Measurements from ENCODE around the gene SHCBP1. TPM values are rescaled to one million over a fixed set of nuclear protein-coding genes. Genes with fewer than 3 reads are reported as not detected.

SHCBP1 gene
- total and polyA plus RNA-seq, 10 of the 15 experiments (the other 5 are each of a cell fraction or from before 2014, with no cell fraction given), result 9.5 to 73.3 (median 30.2) TPM

DNA sequence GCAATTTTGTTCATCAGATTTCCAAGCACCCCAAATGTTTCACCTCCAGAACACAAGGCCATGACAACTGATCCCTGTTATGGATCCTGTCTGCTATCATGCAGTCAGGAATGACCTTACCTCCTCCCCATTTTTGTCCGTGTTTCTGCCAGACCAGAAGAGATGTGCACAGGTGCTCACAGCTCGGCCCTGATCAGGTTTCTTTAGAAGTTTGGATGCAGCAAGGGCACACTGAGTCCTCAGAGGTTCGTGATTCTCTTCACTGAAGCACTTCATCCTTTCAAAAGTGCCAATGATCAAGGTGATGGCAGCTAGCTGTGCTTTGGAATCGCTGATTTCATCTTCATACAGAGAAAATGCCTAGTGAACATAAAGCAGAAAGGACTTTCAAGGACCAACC, 40.9 kb upstream of the SHCBP1 start:
- ChIA-PET POLR2A (no interaction called here), RAD21 (ENCODE audit: unreplicated experiment) (interaction anchor here (1.0 kb wide), 1 partner anchor 13 kb away, joined by 3 read pairs; no protein-coding TSS in a partner anchor), CTCF (interaction anchor here (3.2 kb wide), 1 partner anchor 12 kb away, joined by 16 read pairs; no protein-coding TSS in a partner anchor), SMC1A (ENCODE audit: uncharacterized antibody, unreplicated experiment) (interaction anchor here (0.6 kb wide), 1 partner anchor 57 kb away, joined by 4 read pairs; no protein-coding TSS in a partner anchor)
- TF ChIP-seq, protein P1, sequence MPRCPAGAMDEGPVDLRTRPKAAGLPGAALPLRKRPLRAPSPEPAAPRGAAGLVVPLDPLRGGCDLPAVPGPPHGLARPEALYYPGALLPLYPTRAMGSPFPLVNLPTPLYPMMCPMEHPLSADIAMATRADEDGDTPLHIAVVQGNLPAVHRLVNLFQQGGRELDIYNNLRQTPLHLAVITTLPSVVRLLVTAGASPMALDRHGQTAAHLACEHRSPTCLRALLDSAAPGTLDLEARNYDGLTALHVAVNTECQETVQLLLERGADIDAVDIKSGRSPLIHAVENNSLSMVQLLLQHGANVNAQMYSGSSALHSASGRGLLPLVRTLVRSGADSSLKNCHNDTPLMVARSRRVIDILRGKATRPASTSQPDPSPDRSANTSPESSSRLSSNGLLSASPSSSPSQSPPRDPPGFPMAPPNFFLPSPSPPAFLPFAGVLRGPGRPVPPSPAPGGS (IDR thresholded peaks at IDR 0.05; ENCODE audit: borderline replicate concordance, insufficient read depth, low read depth, low read length, poor library complexity, severe bottlenecking), result no peak
- TF ChIP-seq LARP7 (IDR thresholded peaks at IDR 0.05), result no peak
- no peak for TF ChIP-seq POLR2AphosphoS2 (IDR thresholded peaks at IDR 0.05; ENCODE audit: low read depth, low read length)
- TF ChIP-seq, protein P2, sequence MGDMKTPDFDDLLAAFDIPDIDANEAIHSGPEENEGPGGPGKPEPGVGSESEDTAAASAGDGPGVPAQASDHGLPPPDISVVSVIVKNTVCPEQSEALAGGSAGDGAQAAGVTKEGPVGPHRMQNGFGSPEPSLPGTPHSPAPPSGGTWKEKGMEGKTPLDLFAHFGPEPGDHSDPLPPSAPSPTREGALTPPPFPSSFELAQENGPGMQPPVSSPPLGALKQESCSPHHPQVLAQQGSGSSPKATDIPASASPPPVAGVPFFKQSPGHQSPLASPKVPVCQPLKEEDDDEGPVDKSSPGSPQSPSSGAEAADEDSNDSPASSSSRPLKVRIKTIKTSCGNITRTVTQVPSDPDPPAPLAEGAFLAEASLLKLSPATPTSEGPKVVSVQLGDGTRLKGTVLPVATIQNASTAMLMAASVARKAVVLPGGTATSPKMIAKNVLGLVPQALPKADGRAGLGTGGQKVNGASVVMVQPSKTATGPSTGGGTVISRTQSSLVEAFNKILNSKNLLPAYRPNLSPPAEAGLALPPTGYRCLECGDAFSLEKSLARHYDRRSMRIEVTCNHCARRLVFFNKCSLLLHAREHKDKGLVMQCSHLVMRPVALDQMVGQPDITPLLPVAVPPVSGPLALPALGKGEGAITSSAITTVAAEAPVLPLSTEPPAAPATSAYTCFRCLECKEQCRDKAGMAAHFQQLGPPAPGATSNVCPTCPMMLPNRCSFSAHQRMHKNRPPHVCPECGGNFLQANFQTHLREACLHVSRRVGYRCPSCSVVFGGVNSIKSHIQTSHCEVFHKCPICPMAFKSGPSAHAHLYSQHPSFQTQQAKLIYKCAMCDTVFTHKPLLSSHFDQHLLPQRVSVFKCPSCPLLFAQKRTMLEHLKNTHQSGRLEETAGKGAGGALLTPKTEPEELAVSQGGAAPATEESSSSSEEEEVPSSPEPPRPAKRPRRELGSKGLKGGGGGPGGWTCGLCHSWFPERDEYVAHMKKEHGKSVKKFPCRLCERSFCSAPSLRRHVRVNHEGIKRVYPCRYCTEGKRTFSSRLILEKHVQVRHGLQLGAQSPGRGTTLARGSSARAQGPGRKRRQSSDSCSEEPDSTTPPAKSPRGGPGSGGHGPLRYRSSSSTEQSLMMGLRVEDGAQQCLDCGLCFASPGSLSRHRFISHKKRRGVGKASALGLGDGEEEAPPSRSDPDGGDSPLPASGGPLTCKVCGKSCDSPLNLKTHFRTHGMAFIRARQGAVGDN (IDR thresholded peaks at IDR 0.05), result no peak
- TF ChIP-seq, protein P3, sequence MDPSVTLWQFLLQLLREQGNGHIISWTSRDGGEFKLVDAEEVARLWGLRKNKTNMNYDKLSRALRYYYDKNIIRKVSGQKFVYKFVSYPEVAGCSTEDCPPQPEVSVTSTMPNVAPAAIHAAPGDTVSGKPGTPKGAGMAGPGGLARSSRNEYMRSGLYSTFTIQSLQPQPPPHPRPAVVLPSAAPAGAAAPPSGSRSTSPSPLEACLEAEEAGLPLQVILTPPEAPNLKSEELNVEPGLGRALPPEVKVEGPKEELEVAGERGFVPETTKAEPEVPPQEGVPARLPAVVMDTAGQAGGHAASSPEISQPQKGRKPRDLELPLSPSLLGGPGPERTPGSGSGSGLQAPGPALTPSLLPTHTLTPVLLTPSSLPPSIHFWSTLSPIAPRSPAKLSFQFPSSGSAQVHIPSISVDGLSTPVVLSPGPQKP (IDR thresholded peaks at IDR 0.05; ENCODE audit: low read depth, low read length), result no peak
- no peak for TF ChIP-seq FOXM1 (IDR thresholded peaks at IDR 0.05; ENCODE audit: low read depth, low read length)
- TF ChIP-seq EED (IDR thresholded peaks at IDR 0.05; ENCODE audit: low read depth), result no peak
- no peak for TF ChIP-seq BACH1 (IDR thresholded peaks at IDR 0.05; ENCODE audit: borderline replicate concordance)
- TF ChIP-seq CHD2 (IDR thresholded peaks at IDR 0.05; ENCODE audit: borderline replicate concordance, low read depth, low read length), result no peak
- no peak for TF ChIP-seq FOS (IDR thresholded peaks at IDR 0.05; ENCODE audit: borderline replicate concordance, extremely low read depth, insufficient read length)
- no peak for TF ChIP-seq KAT2A (conservative IDR thresholded peaks at IDR 0.05; ENCODE audit: control insufficient read depth, low read depth, low read length)
- no peak for TF ChIP-seq SUZ12 (IDR thresholded peaks at IDR 0.05; ENCODE audit: unreplicated experiment)
- TF ChIP-seq, protein P4, sequence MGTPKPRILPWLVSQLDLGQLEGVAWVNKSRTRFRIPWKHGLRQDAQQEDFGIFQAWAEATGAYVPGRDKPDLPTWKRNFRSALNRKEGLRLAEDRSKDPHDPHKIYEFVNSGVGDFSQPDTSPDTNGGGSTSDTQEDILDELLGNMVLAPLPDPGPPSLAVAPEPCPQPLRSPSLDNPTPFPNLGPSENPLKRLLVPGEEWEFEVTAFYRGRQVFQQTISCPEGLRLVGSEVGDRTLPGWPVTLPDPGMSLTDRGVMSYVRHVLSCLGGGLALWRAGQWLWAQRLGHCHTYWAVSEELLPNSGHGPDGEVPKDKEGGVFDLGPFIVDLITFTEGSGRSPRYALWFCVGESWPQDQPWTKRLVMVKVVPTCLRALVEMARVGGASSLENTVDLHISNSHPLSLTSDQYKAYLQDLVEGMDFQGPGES (IDR thresholded peaks at IDR 0.05), result no peak
- TF ChIP-seq POU2F2 (IDR thresholded peaks at IDR 0.05; ENCODE audit: borderline replicate concordance, low read depth, low read length), result no peak
- TF ChIP-seq RFX5 (IDR thresholded peaks at IDR 0.05; ENCODE audit: low read depth, low read length), result no peak
- no peak for TF ChIP-seq CBX5 (IDR thresholded peaks at IDR 0.05; ENCODE audit: low read depth)
- no peak for TF ChIP-seq FOXK2 (IDR thresholded peaks at IDR 0.05)
- TF ChIP-seq CHD4 (IDR thresholded peaks at IDR 0.05), result no peak
- 75% methylated on average over 4 of the region's 4 CpGs for WGBS (ENCODE audit: insufficient coverage, insufficient replicate concordance, low lambda C conversion rate, missing lambda C conversion rate)
- Histone ChIP-seq H3K4me1 (ENCODE audit: control insufficient read depth, insufficient read depth, low read length) (peaks cover 20% of the 10 kb centered on the region), H3K9ac (ENCODE audit: control insufficient read depth, insufficient read depth, low read length) (no peak overlapping the region), H3K27ac (ENCODE audit: control insufficient read depth, insufficient read depth) (no peak overlapping the region), H2AFZ (ENCODE audit: control insufficient read depth, low read depth, low read length) (no peak overlapping the region), H3K36me3 (ENCODE audit: control insufficient read depth in 2 of 2, insufficient read depth in 2 of 2, low read length in 1 of 2) (peaks cover 4 to 20% of the 10 kb centered on the region in 2 experiments), H4K20me1 (ENCODE audit: control insufficient read depth, insufficient read depth) (no peaks in the 10 kb centered on the region), H3K4me3 (no peak overlapping the region), H3K27me3 (replicated peaks in 1 of 2; ENCODE audit: control insufficient read depth in 2 of 2, insufficient read depth in 2 of 2, low read length in 1 of 2) (no peaks in the 10 kb centered on the region), H3K4me2 (ENCODE audit: control insufficient read depth, insufficient read depth) (no peak overlapping the region), H3K79me2 (ENCODE audit: control insufficient read depth, insufficient read depth, low read length) (no peaks in the 10 kb centered on the region), H3K9me3 (replicated peaks; ENCODE audit: control insufficient read depth, insufficient read depth, low read length) (no peaks in the 10 kb centered on the region)
- in situ Hi-C loops (cut with MboI), result no loop called here
- ATAC-seq, result no peak
- BruUV-seq (replicated peaks), result no TSS peak
- intact Hi-C loops (cut with micrococcal nuclease; ENCODE audit: unreplicated experiment), result no loop called here
- no peak for FAIRE-seq
- no peak for DNase-seq (ENCODE audit: low read depth, low spot score)
